IMR-90 (cell line): ENCODE measurements around the gene CDC42EP3. TPM values are rescaled to one million over a fixed set of nuclear protein-coding genes. Genes with fewer than 3 reads are reported as not detected.

Experiments used
- ATAC-seq: fragments of 200-7000 bp; cut with Tn5 transposase; 2 replicates; pipeline ENCODE4 v1.9.1; 2020; ENCODE audit warnings: low read depth, mild to moderate bottlenecking, moderate library complexity
- BruUV-seq: library from RNA; stranded (reverse); fragments of 400-500 nt; replicated peaks from 2 replicates; lab custom pipeline; 2021; lab: Mats Ljungman, UMichigan
- CTCF ChIA-PET: fragments of 300-600 bp; formaldehyde crosslinking; extraction: SDS; loops from one replicate; lab custom pipeline; 2021; ENCODE audit warnings: antibody characterized with exemption; lab: Yijun Ruan, JAX
- POLR2A ChIA-PET: fragments of 300-600 bp; sonication (Branson Sonifier 250); formaldehyde crosslinking; loops from one replicate; lab custom pipeline; 2022; ENCODE audit warnings: antibody characterized with exemption; ENCODE audit not compliant: unreplicated experiment; lab: Charles Lee
- DNase-seq: peaks from one replicate; pipeline ENCODE4 v3.0.0; 2013
- H2AFZ ChIP-seq: replicated peaks from 2 replicates; pipeline ENCODE3; 2013; ENCODE audit warnings: low read length, mild to moderate bottlenecking; ENCODE audit not compliant: poor library complexity
- H2AK5ac ChIP-seq: 2 replicates; pipeline ENCODE4 v1.6.1; 2013; ENCODE audit warnings: low read depth, low read length, inconsistent platforms
- H2AK9ac ChIP-seq: replicated peaks from 2 replicates; pipeline ENCODE3; 2013; ENCODE audit warnings: mild to moderate bottlenecking, low read depth, low read length, moderate library complexity; ENCODE audit not compliant: poor library complexity
- H2BK120ac ChIP-seq: 2 replicates; pipeline ENCODE4 v1.6.1; 2013; ENCODE audit warnings: low read depth, low read length, inconsistent platforms
- H2BK15ac ChIP-seq: 3 replicates; pipeline ENCODE4 v1.6.1; 2013; ENCODE audit warnings: low read depth, low read length, inconsistent platforms
- H2BK20ac ChIP-seq: 2 replicates; pipeline ENCODE4 v1.6.1; 2013; ENCODE audit warnings: low read depth, mild to moderate bottlenecking, inconsistent platforms, low read length, moderate library complexity
- H2BK5ac ChIP-seq: 2 replicates; pipeline ENCODE4 v1.6.1; 2013; ENCODE audit warnings: mild to moderate bottlenecking, low read depth, low read length, inconsistent platforms; ENCODE audit not compliant: poor library complexity, severe bottlenecking
- H3K14ac ChIP-seq: replicated peaks from 2 replicates; pipeline ENCODE4 v1.6.1; 2013; ENCODE audit warnings: low read depth, low read length, inconsistent platforms
- H3K18ac ChIP-seq: 2 replicates; pipeline ENCODE4 v1.6.1; 2013; ENCODE audit warnings: low read depth, low read length, control low read depth
- H3K23ac ChIP-seq: 2 replicates; pipeline ENCODE4 v1.6.1; 2013; ENCODE audit warnings: low read depth, low read length, inconsistent platforms
- H3K27ac ChIP-seq: 2 replicates; pipeline ENCODE4 v1.5.1; 2013; ENCODE audit warnings: mild to moderate bottlenecking, control low read depth, low read length; ENCODE audit not compliant: insufficient read depth
- H3K27me3 ChIP-seq: 2 replicates; pipeline ENCODE4 v1.6.1; 2013; ENCODE audit warnings: low read length; ENCODE audit not compliant: control insufficient read depth, insufficient read depth
- H3K36me3 ChIP-seq: 2 replicates; pipeline ENCODE4 v1.6.1; 2013; ENCODE audit warnings: low read length, mixed read lengths; ENCODE audit not compliant: control insufficient read depth, insufficient read depth
- H3K4ac ChIP-seq: 2 replicates; pipeline ENCODE4 v1.6.1; 2013; ENCODE audit warnings: low read depth, low read length, inconsistent platforms
- H3K4me1 ChIP-seq: 2 replicates; pipeline ENCODE4 v1.6.1; 2013; ENCODE audit warnings: low read length, mixed read lengths; ENCODE audit not compliant: control insufficient read depth, insufficient read depth
- H3K4me2 ChIP-seq: 2 replicates; pipeline ENCODE4 v1.6.1; 2013; ENCODE audit warnings: low read depth, mild to moderate bottlenecking, control low read depth, low read length, moderate library complexity
- H3K4me3 ChIP-seq: 2 replicates; pipeline ENCODE4 v1.5.1; 2013; ENCODE audit warnings: low read depth, mild to moderate bottlenecking, control low read depth, low read length, moderate library complexity; ENCODE audit not compliant: insufficient read depth
- H3K56ac ChIP-seq: 2 replicates; pipeline ENCODE4 v1.6.1; 2013; ENCODE audit warnings: low read length, inconsistent platforms; ENCODE audit not compliant: insufficient read depth; ENCODE audit errors: extremely low read depth
- H3K79me1 ChIP-seq, 2 experiments: 2 replicates each; pipeline ENCODE4 v1.6.1; 2013; ENCODE audit warnings: low read length in 2 of 2, inconsistent platforms in 1 of 2, low read depth in 1 of 2
- H3K9ac ChIP-seq: 2 replicates; pipeline ENCODE4 v1.6.1; 2013; ENCODE audit warnings: low read depth, low read length, control low read depth
- H3K9me1 ChIP-seq: 2 replicates; pipeline ENCODE4 v1.6.1; 2013; ENCODE audit warnings: low read length, inconsistent platforms; ENCODE audit not compliant: insufficient read depth
- H3K9me3 ChIP-seq: 2 replicates; pipeline ENCODE4 v1.6.1; 2013; ENCODE audit warnings: low read length; ENCODE audit not compliant: control insufficient read depth, insufficient read depth
- H4K20me1 ChIP-seq: 2 replicates; pipeline ENCODE4 v1.6.1; 2013; ENCODE audit warnings: low read length, inconsistent platforms; ENCODE audit not compliant: insufficient read depth
- H4K5ac ChIP-seq: 2 replicates; pipeline ENCODE4 v1.6.1; 2013; ENCODE audit warnings: mild to moderate bottlenecking, low read depth, low read length, control low read depth
- H4K8ac ChIP-seq, 2 experiments: 2 replicates each; pipeline ENCODE4 v1.6.1; 2013; ENCODE audit warnings: low read depth in 2 of 2, low read length in 2 of 2, control low read depth in 1 of 2, inconsistent platforms in 1 of 2
- H4K91ac ChIP-seq: 2 replicates; pipeline ENCODE4 v1.6.1; 2013; ENCODE audit warnings: low read depth, low read length, inconsistent platforms; ENCODE audit not compliant: insufficient read depth
- BHLHE40 ChIP-seq: fragments of 150-350 bp; IDR thresholded peaks from 2 replicates; pipeline ENCODE4 v1.6.1; 2016; ENCODE audit warnings: mild to moderate bottlenecking, low read depth, low read length
- CTCF ChIP-seq: conservative IDR thresholded peaks from 2 replicates; pipeline ENCODE4 v1.5.1; 2012; ENCODE audit warnings: mild to moderate bottlenecking, low read depth, low read length, improper control_type of control experiment
- MXI1 ChIP-seq: IDR thresholded peaks from 2 replicates; pipeline ENCODE4 v1.6.1; 2012; ENCODE audit warnings: low read depth, mild to moderate bottlenecking, low read length, moderate library complexity, borderline replicate concordance
- NFE2L2 ChIP-seq: fragments of 150-350 bp; IDR thresholded peaks from 2 replicates; pipeline ENCODE4 v1.6.1; 2016; ENCODE audit warnings: low read depth, mild to moderate bottlenecking, low read length
- WGBS, 2 experiments: methylation state at CpG; one replicate each; pipeline versions ENCODE4 v1.1.5 to v1.1.7; 2013; ENCODE audit warnings: missing lambda C conversion rate in 2 of 2; ENCODE audit not compliant: insufficient read length in 1 of 2; ENCODE audit errors: extremely low coverage in 2 of 2; 5-methylcytosine and 5-hydroxymethylcytosine counted together
- dilution Hi-C: fragments of 300-500 bp; cut with HindIII; formaldehyde crosslinking; loops from one replicate; pipeline ENCODE4 v1.14.3; 2018; ENCODE audit warnings: low sequenced_read_pairs; ENCODE audit not compliant: unreplicated experiment
- in situ Hi-C: fragments of 300-500 bp; cut with MboI; formaldehyde crosslinking; loops from 3 replicates; pipeline ENCODE4 v1.14.3; 2019; ENCODE audit warnings: low sequenced_read_pairs, inconsistent platforms, mixed read lengths
- intact Hi-C: fragments of 100-400 bp; cut with micrococcal nuclease; formaldehyde crosslinking; loops from 2 replicates; pipeline ENCODE4 v1.10.0; 2022
- polyA plus RNA-seq, 3 experiments: library from polyadenylated mRNA; depleted of rRNA; stranded (reverse); fragments of >200 nt; gene quantifications; 2 replicates each; pipeline ENCODE4 v1.2.3, GENCODE V29; 2012; ENCODE audit warnings: low replicate concordance in 1 of 3
- total RNA-seq: library from RNA; depleted of rRNA; stranded (reverse); fragments of >200 nt; gene quantifications from 2 replicates; pipeline ENCODE4 v1.2.3, GENCODE V29; 2012

The CDC42EP3 gene
- total and polyA plus RNA-seq, 2 of the 4 experiments (the other 2 are of a cell fraction) = 167 to 193 TPM

GRCh38 chr2:37720533-37721200, 49.2 kb upstream of the CDC42EP3 start:
- Histone ChIP-seq H3K4ac (peak overlapping the region; percentile 77), H2AK5ac (peak overlapping the region; percentile 79), H2BK120ac (peak overlapping the region; percentile 29), H3K18ac (peak overlapping the region; percentile 72), H3K14ac (peak overlapping the region; percentile 72), H3K27me3 (no peaks in the 10 kb centered on the region), H4K91ac (peak overlapping the region; percentile 18; the same call in 1 of the 2 replicates), H3K9me3 (no peaks in the 10 kb centered on the region; the same call in 1 of the 2 replicates), H4K5ac (peak overlapping the region; percentile 86), H3K9me1 (no peaks in the 10 kb centered on the region; the same call in 1 of the 2 replicates), H2BK5ac (peak overlapping the region; percentile 57), H2AFZ (peak overlapping the region; percentile 35), H4K8ac (peak overlapping the region; percentile 48 to 77; a peak in 3 of 4 replicates), H2BK15ac (peak overlapping the region; percentile 58; the same call in 2 of the 3 replicates), H3K9ac (0 out of 2 replicates have a peak overlapping the region, but pooled peaks have one; percentile 19), H3K23ac (peak overlapping the region; percentile 55; the same call in 1 of the 2 replicates), H3K36me3 (no peaks in the 10 kb centered on the region), H3K4me3 (no peak overlapping the region), H3K56ac (no peak overlapping the region), H2BK20ac (peak overlapping the region; percentile 54), H2AK9ac (no peak overlapping the region), H3K27ac (peak overlapping the region; percentile 32; the same call in 1 of the 2 replicates), H4K20me1 (no peaks in the 10 kb centered on the region), H3K4me1 (peaks cover 11% of the 10 kb centered on the region), H3K79me1 (no peaks in the 10 kb centered on the region), H3K4me2 (no peak overlapping the region)
- TF ChIP-seq CTCF (no peak), NFE2L2 (no peak), BHLHE40 (no peak), MXI1 (no peak)
- dilution Hi-C loops = no loop called here
- intact Hi-C loops = no loop called here
- WGBS, 2 experiments = 100% methylated on average over 1 of the region's 6 CpGs; no CpG with 5 or more reads in 1 of the 2 experiments
- in situ Hi-C loops = no loop called here
- ATAC-seq = no peak; the same call in 1 of the 2 replicates
- ChIA-PET CTCF (no interaction called here), POLR2A (no interaction called here)
- BruUV-seq = no TSS peak
- no peak for DNase-seq
